Kidney (tissue), 14 donors: Measurements from ENCODE around the gene SNRPE. TPM values are rescaled to one million over a fixed set of nuclear protein-coding genes. Genes with fewer than 3 reads are reported as not detected.

Experiments
- DNase-seq, 5 donors: peaks; one replicate each; pipeline ENCODE4 v3.0.0-alpha.2; 2013 to 2020
- FAIRE-seq: peaks from 2 replicates; lab custom pipeline; 2012; peaks lifted over from hg19 to GRCh38; lab: Jason Lieb, UNC
- H3K27ac ChIP-seq, 2 donors: one replicate each; pipeline ENCODE4 v1.7.0; 2013; ENCODE audit warnings: low read depth in 2 of 2, low read length in 2 of 2, inconsistent platforms in 1 of 2
- H3K27me3 ChIP-seq: one replicate; pipeline ENCODE4 v1.7.1; 2013; ENCODE audit warnings: low read length, inconsistent platforms; ENCODE audit not compliant: control insufficient read depth, insufficient read depth
- H3K36me3 ChIP-seq, 3 donors: one replicate each; pipeline versions ENCODE4 v1.7.0 to v1.7.1; 2013; ENCODE audit warnings: low read length in 3 of 3, control low read depth in 1 of 3, inconsistent platforms in 1 of 3; ENCODE audit not compliant: insufficient read depth in 3 of 3, control insufficient read depth in 2 of 3
- H3K4me1 ChIP-seq, 3 donors: one replicate each; pipeline versions ENCODE4 v1.7.0 to v1.7.1; 2013; ENCODE audit warnings: low read length in 3 of 3, inconsistent platforms in 1 of 3, low read depth in 1 of 3; ENCODE audit not compliant: control insufficient read depth in 2 of 3, insufficient read depth in 2 of 3
- H3K4me3 ChIP-seq, 3 donors: one replicate each; pipeline versions ENCODE4 v1.7.0 to v1.8.1; 2013; ENCODE audit warnings: low read length in 3 of 3, control low read depth in 1 of 3, inconsistent platforms in 1 of 3
- H3K9ac ChIP-seq, 3 donors: one replicate each; pipeline versions ENCODE4 v1.7.0 to v1.7.1; 2013; ENCODE audit warnings: low read length in 3 of 3, control low read depth in 1 of 3, inconsistent platforms in 1 of 3
- H3K9me3 ChIP-seq, 3 donors: one replicate each; pipeline versions ENCODE4 v1.7.0 to v1.7.1; 2013; ENCODE audit warnings: low read length in 3 of 3, control low read depth in 1 of 3, inconsistent platforms in 1 of 3; ENCODE audit not compliant: control insufficient read depth in 2 of 3, insufficient read depth in 1 of 3
- CTCF ChIP-seq: IDR thresholded peaks from 3 replicates; pipeline ENCODE4 v1.5.1; 2012; ENCODE audit warnings: mild to moderate bottlenecking, moderate library complexity, borderline replicate concordance; ENCODE audit not compliant: insufficient read depth; ENCODE audit errors: extremely low read depth
- intact Hi-C: fragments of 100-400 bp; cut with DNase I; formaldehyde crosslinking; loops from one replicate; pipeline ENCODE4 v1.11.1; 2022
- polyA plus RNA-seq: library from polyadenylated mRNA; stranded (reverse); fragments of 350-450 nt; fragmentation: Illumina TruSeq; extraction: RNeasy Lipid Tissue Mini Kit (QIAGEN cat#74804); gene quantifications from one replicate; pipeline ENCODE4 v1.2.3, GENCODE V29; 2014; ENCODE audit warnings: low read depth, low replicate concordance; ENCODE audit not compliant: insufficient read depth
- total RNA-seq: library from RNA; stranded (reverse); fragmentation: NEBNext Ultra II Directional; extraction: Animal tissue kit (Norgen Biotek cat#: 25700); gene quantifications from one replicate; pipeline ENCODE4 v1.2.1, GENCODE V29; 2021
- donor health status: control.
- donor health status: control.
- donor health status: control.
- donor health status: control.
- donor health status: control.
- donor health status: DM: yes; HTN: yes; CAD: no.
- donor health status: Normal renal cell carcinoma (clear cell type).

SNRPE gene
- total and polyA plus RNA-seq, 2 donors from 2014 or later: 92.7 to 169 TPM

- intact Hi-C loops: loop anchor here (5.0 kb wide), 1 partner anchor 259 kb away; no protein-coding TSS in a partner anchor
- Histone ChIP-seq H3K4me1 (peaks cover 0 to 9% (median 6%) of the 10 kb centered on the region in 3 donors), H3K36me3 (peaks cover 2 to 11% (median 8%) of the 10 kb centered on the region in 3 donors), H3K9ac (no peak overlapping the region), H3K27me3 (no peaks in the 10 kb centered on the region), H3K27ac (no peak overlapping the region), H3K9me3 (no peaks in the 10 kb centered on the region), H3K4me3 (no peak overlapping the region)
- no peak for TF ChIP-seq CTCF
- DNase-seq (no peak), FAIRE-seq (no peak)
These were observed 11.7 kb downstream of the SNRPE start for GRCh38 chr1:203873094-203873493.

DNA sequence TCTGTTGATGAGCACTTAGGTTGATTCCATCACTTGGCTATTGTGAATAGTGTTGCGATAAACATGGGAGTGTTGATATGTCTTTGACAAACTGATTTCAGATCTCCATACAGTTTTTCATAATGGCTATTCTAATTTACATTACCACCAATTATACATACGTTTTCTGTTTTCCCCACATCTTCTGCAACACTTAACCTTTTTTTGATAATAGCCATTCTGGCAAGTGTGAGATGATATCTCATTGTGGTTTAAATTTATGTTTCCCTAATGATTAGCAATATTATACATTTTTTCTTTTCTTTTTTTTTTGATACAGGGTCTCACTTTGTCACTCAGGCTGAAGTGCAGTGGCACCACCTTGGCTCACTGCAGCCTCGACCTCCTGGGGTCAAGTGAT, 17.0 kb downstream of the SNRPE start:
- DNase-seq (no peak), FAIRE-seq (no peak)
- intact Hi-C loops: no loop called here

GRCh38 chr1:203880606-203881005, 19.2 kb downstream of the SNRPE start:
- DNase-seq (no peak), FAIRE-seq (no peak)
- H3K9ac ChIP-seq: no peak overlapping the region
- H3K36me3 ChIP-seq: no peaks in the 10 kb centered on the region
- H3K4me1 ChIP-seq: no peaks in the 10 kb centered on the region
- H3K9me3 ChIP-seq: no peaks in the 10 kb centered on the region
- no peak overlapping the region for H3K27ac ChIP-seq
- intact Hi-C loops: no loop called here
- TF ChIP-seq CTCF: no peak
- no peaks in the 10 kb centered on the region for H3K27me3 ChIP-seq
- H3K4me3 ChIP-seq: no peak overlapping the region

More for the DNA sequence above, 17.0 kb downstream of the SNRPE start:
- H3K36me3 ChIP-seq: peaks cover 0 to 1% (median 0%) of the 10 kb centered on the region in 3 donors
- H3K9ac ChIP-seq: no peak overlapping the region
- H3K27ac ChIP-seq: no peak overlapping the region
- H3K27me3 ChIP-seq: no peaks in the 10 kb centered on the region
- no peak for TF ChIP-seq CTCF
- no peaks in the 10 kb centered on the region for H3K4me1 ChIP-seq
- no peak overlapping the region for H3K4me3 ChIP-seq
- H3K9me3 ChIP-seq: no peaks in the 10 kb centered on the region

- no peak overlapping the region for H3K27ac ChIP-seq
- FAIRE-seq: no peak
- no peaks in the 10 kb centered on the region for H3K36me3 ChIP-seq
- H3K27me3 ChIP-seq: no peaks in the 10 kb centered on the region
- H3K9ac ChIP-seq: no peak overlapping the region
- no peak overlapping the region for H3K4me3 ChIP-seq
- H3K4me1 ChIP-seq: no peaks in the 10 kb centered on the region
- peak in 1 of 5 donors; percentile 30 for DNase-seq
- intact Hi-C loops: no loop called here
- H3K9me3 ChIP-seq: no peaks in the 10 kb centered on the region
- TF ChIP-seq CTCF: no peak
These were observed 27.4 kb downstream of the SNRPE start for GRCh38 chr1:203888807-203889251.
